H9 (cell line): ENCODE data around the gene SCN1A. TPM values are rescaled to one million over a fixed set of nuclear protein-coding genes. Genes with fewer than 3 reads are reported as not detected.

Experiments
- DNase-seq: peaks from one replicate; pipeline ENCODE4 v3.0.0-alpha.2; 2017
- H2AFZ ChIP-seq: one replicate; pipeline ENCODE4 v1.6.1; 2013; ENCODE audit warnings: mild to moderate bottlenecking, low read length, control low read depth, moderate library complexity
- H2AK5ac ChIP-seq: 2 replicates; pipeline ENCODE4 v1.6.1; 2013; ENCODE audit warnings: low read length, control low read depth, mixed read lengths; ENCODE audit not compliant: insufficient read length
- H2BK120ac ChIP-seq: one replicate; pipeline ENCODE4 v1.6.1; 2013; ENCODE audit warnings: low read depth, mild to moderate bottlenecking, low read length, control low read depth, inconsistent platforms; ENCODE audit not compliant: poor library complexity, severe bottlenecking
- H2BK12ac ChIP-seq: 2 replicates; pipeline ENCODE4 v1.6.1; 2013; ENCODE audit warnings: low read length, control low read depth, mixed read lengths, low read depth; ENCODE audit not compliant: insufficient read length
- H2BK15ac ChIP-seq: 2 replicates; pipeline ENCODE4 v1.6.1; 2013; ENCODE audit warnings: low read depth, low read length, control low read depth
- H2BK20ac ChIP-seq: one replicate; pipeline ENCODE4 v1.6.1; 2013; ENCODE audit warnings: low read depth, mild to moderate bottlenecking, low read length, control low read depth, inconsistent platforms; ENCODE audit not compliant: poor library complexity, severe bottlenecking
- H2BK5ac ChIP-seq: 2 replicates; pipeline ENCODE4 v1.6.1; 2013; ENCODE audit warnings: low read length, control low read depth, mixed read lengths; ENCODE audit not compliant: insufficient read length
- H3K14ac ChIP-seq: 2 replicates; pipeline ENCODE4 v1.6.1; 2013; ENCODE audit warnings: low read length, control low read depth; ENCODE audit not compliant: insufficient read depth
- H3K18ac ChIP-seq: 2 replicates; pipeline ENCODE4 v1.6.1; 2013; ENCODE audit warnings: low read depth, mild to moderate bottlenecking, mixed read lengths, low read length, control low read depth; ENCODE audit not compliant: insufficient read length
- H3K23ac ChIP-seq: 2 replicates; pipeline ENCODE4 v1.6.1; 2013; ENCODE audit warnings: low read length, control low read depth, mixed read lengths, low read depth; ENCODE audit not compliant: insufficient read length
- H3K23me2 ChIP-seq: 2 replicates; pipeline ENCODE4 v1.6.1; 2013; ENCODE audit warnings: low read depth, mild to moderate bottlenecking, mixed read lengths, low read length, control low read depth; ENCODE audit not compliant: insufficient read length, poor library complexity, severe bottlenecking
- H3K27ac ChIP-seq: 2 replicates; pipeline ENCODE4 v1.5.1; 2013; ENCODE audit warnings: low read length, control low read depth, mixed read lengths, low read depth; ENCODE audit not compliant: insufficient read length
- H3K27me3 ChIP-seq: 2 replicates; pipeline ENCODE4 v1.6.1; 2013; ENCODE audit warnings: low read length, control low read depth, inconsistent platforms; ENCODE audit not compliant: insufficient read depth
- H3K4ac ChIP-seq: 2 replicates; pipeline ENCODE4 v1.6.1; 2013; ENCODE audit warnings: low read depth, mild to moderate bottlenecking, control low read depth, inconsistent platforms, low read length, moderate library complexity
- H3K4me1 ChIP-seq: 2 replicates; pipeline ENCODE4 v1.6.1; 2013; ENCODE audit warnings: low read length, control low read depth, inconsistent platforms; ENCODE audit not compliant: insufficient read depth
- H3K4me2 ChIP-seq: 2 replicates; pipeline ENCODE4 v1.6.1; 2013; ENCODE audit warnings: low read length, control low read depth, mixed read lengths; ENCODE audit not compliant: insufficient read length, insufficient read depth
- H3K56ac ChIP-seq: 2 replicates; pipeline ENCODE4 v1.6.1; 2013; ENCODE audit warnings: low read depth, mild to moderate bottlenecking, mixed read lengths, low read length, control low read depth; ENCODE audit not compliant: insufficient read length
- H3K79me1 ChIP-seq: 2 replicates; pipeline ENCODE4 v1.6.1; 2013; ENCODE audit warnings: low read depth, mild to moderate bottlenecking, moderate library complexity, low read length, control low read depth, inconsistent platforms; ENCODE audit not compliant: insufficient read depth, poor library complexity, severe bottlenecking
- H3K79me2 ChIP-seq: 2 replicates; pipeline ENCODE4 v1.6.1; 2013; ENCODE audit warnings: low read length, control low read depth, inconsistent platforms; ENCODE audit not compliant: insufficient read depth
- H3K9ac ChIP-seq: 2 replicates; pipeline ENCODE4 v1.6.1; 2013; ENCODE audit warnings: low read length, control low read depth, mixed read lengths; ENCODE audit not compliant: insufficient read length; ENCODE audit errors: extremely low read depth
- H3K9me3 ChIP-seq: one replicate; pipeline ENCODE4 v1.6.1; 2013; ENCODE audit warnings: low read depth, low read length, inconsistent platforms; ENCODE audit not compliant: control insufficient read depth
- H3T11ph ChIP-seq: one replicate; pipeline ENCODE4 v1.6.1; 2013; ENCODE audit warnings: mild to moderate bottlenecking, low read length, control low read depth, inconsistent platforms
- H4K20me1 ChIP-seq: one replicate; pipeline ENCODE4 v1.6.1; 2013; ENCODE audit not compliant: control insufficient read depth, insufficient read length, insufficient read depth
- H4K5ac ChIP-seq: 2 replicates; pipeline ENCODE4 v1.6.1; 2013; ENCODE audit warnings: low read depth, mild to moderate bottlenecking, mixed read lengths, low read length, control low read depth; ENCODE audit not compliant: insufficient read length
- H4K8ac ChIP-seq: replicated peaks from 2 replicates; pipeline ENCODE4 v1.6.1; 2013; ENCODE audit warnings: low read length, control low read depth, mixed read lengths, low read depth; ENCODE audit not compliant: insufficient read length
- H4K91ac ChIP-seq: 2 replicates; pipeline ENCODE4 v1.6.1; 2013; ENCODE audit warnings: low read depth, mild to moderate bottlenecking, moderate library complexity, mixed read lengths, low read length, control low read depth; ENCODE audit not compliant: insufficient read length
- H3K27ac Mint-ChIP-seq, 3 experiments: 2 replicates in 2 of 3; 3 replicates in 1 of 3; pipeline ENCODE4 v1.8.0; 2020 to 2021; ENCODE audit warnings: mixed read lengths in 3 of 3, mild to moderate bottlenecking in 1 of 3, moderate library complexity in 1 of 3
- H3K27me3 Mint-ChIP-seq: 2 replicates; pipeline ENCODE4 v1.8.0; 2021; ENCODE audit warnings: low read depth, mild to moderate bottlenecking, moderate library complexity, mixed read lengths
- H3K36me3 Mint-ChIP-seq, 3 experiments: 2 replicates in 2 of 3; 3 replicates in 1 of 3; pipeline ENCODE4 v1.8.0; 2020 to 2021; ENCODE audit warnings: low read depth in 3 of 3, mixed read lengths in 3 of 3; ENCODE audit not compliant: insufficient read depth in 1 of 3
- H3K4me1 Mint-ChIP-seq, 2 experiments: 2 replicates each; pipeline ENCODE4 v1.8.0; 2020; ENCODE audit warnings: mixed read lengths in 2 of 2
- H3K4me3 Mint-ChIP-seq, 2 experiments: 2 replicates in 1 of 2; 3 replicates in 1 of 2; pipeline ENCODE4 v1.8.0; 2020 to 2021; ENCODE audit warnings: mild to moderate bottlenecking in 2 of 2, mixed read lengths in 2 of 2, moderate library complexity in 1 of 2
- H3K9me3 Mint-ChIP-seq, 2 experiments: 2 replicates in 1 of 2; 3 replicates in 1 of 2; pipeline ENCODE4 v1.8.0; 2020; ENCODE audit warnings: mild to moderate bottlenecking in 2 of 2, mixed read lengths in 2 of 2, moderate library complexity in 1 of 2
- CTCF ChIP-seq: fragments of 200-600 bp; sonication (generic); conservative IDR thresholded peaks from 3 replicates; pipeline ENCODE4 v1.8.0; 2021; ENCODE audit warnings: antibody characterized with exemption, mild to moderate bottlenecking
- total RNA-seq: library from RNA; stranded (reverse); gene quantifications from 2 replicates; pipeline ENCODE4 v1.2.1, GENCODE V29; 2021

Gene SCN1A
- total RNA-seq, 1 experiment from 2014 or later: 0.13 TPM

GRCh38 chr2:166084301-166084700 lies 43.5 kb downstream of the SCN1A start:
- Histone ChIP-seq H3K27me3 (no peaks in the 10 kb centered on the region), H2BK20ac (peak overlapping the region; percentile 6), H3K4ac (no peak overlapping the region), H2BK15ac (no peak overlapping the region), H2BK5ac (no peak overlapping the region), H4K91ac (no peak overlapping the region), H4K5ac (no peak overlapping the region), H3K79me2 (no peaks in the 10 kb centered on the region), H3K14ac (no peak overlapping the region), H3K23ac (no peak overlapping the region), H2AK5ac (no peak overlapping the region), H3K9ac (no peak overlapping the region), H3K56ac (no peak overlapping the region), H2BK120ac (no peak overlapping the region), H2BK12ac (no peak overlapping the region), H4K8ac (no peak overlapping the region), H3K4me1 (no peaks in the 10 kb centered on the region), H2AFZ (no peak overlapping the region), H3K4me2 (no peak overlapping the region), H3K18ac (no peak overlapping the region), H3K79me1 (no peaks in the 10 kb centered on the region), H3T11ph (no peak overlapping the region), H3K9me3 (no peaks in the 10 kb centered on the region), H3K23me2 (no peaks in the 10 kb centered on the region), H3K27ac (no peak overlapping the region), H4K20me1 (no peaks in the 10 kb centered on the region)
- no peak for TF ChIP-seq CTCF
- DNase-seq: no peak
- Mint-ChIP-seq H3K9me3 (no peaks in the 10 kb centered on the region), H3K4me1 (no peaks in the 10 kb centered on the region), H3K27ac (no peak overlapping the region), H3K4me3 (no peak overlapping the region), H3K36me3 (no peaks in the 10 kb centered on the region), H3K27me3 (no peaks in the 10 kb centered on the region)
